Motor neuron (in vitro differentiated cells): Measurements from ENCODE around the gene WDR35. TPM values are rescaled to one million over a fixed set of nuclear protein-coding genes. Genes with fewer than 3 reads are reported as not detected.

Source experiments
- ATAC-seq, 8 experiments: fragments of 200-7000 bp; cut with Tn5 transposase; replicated peaks in 6 of 8; 2 replicates each; pipeline ENCODE4 v1.8.0; 2021; ENCODE audit warnings: mild to moderate bottlenecking in 8 of 8, moderate library complexity in 8 of 8
- H3K27ac ChIP-seq, 2 donors: fragments of 250-450 bp; sonication (Bioruptor Pico); 2 replicates each; pipeline ENCODE4 v1.9.0; 2021; ENCODE audit warnings: antibody characterized with exemption in 2 of 2, mild to moderate bottlenecking in 2 of 2, moderate library complexity in 1 of 2
- H3K4me1 ChIP-seq, 2 donors: fragments of 250-450 bp; sonication (Bioruptor Pico); replicated peaks in 1 of 2; 2 replicates each; pipeline ENCODE4 v1.6.1; 2021; ENCODE audit warnings: antibody characterized with exemption in 2 of 2, mild to moderate bottlenecking in 2 of 2, moderate library complexity in 1 of 2
- H3K4me3 ChIP-seq, 5 donors: fragments of 250-450 bp; sonication (Bioruptor Pico); 2 replicates each; pipeline ENCODE4 v1.9.0; 2021; ENCODE audit warnings: antibody characterized with exemption in 5 of 5, mild to moderate bottlenecking in 5 of 5, moderate library complexity in 4 of 5
- WGBS, 10 experiments: fragments of 450-650 bp; shearing (Covaris generic); methylation state at CpG; one replicate each; pipeline ENCODE4 v1.0.0; 2022; 5-methylcytosine and 5-hydroxymethylcytosine counted together
- in situ Hi-C, 9 experiments: fragments of 400-800 bp; cut with MboI; loops; one replicate each; pipeline ENCODE4 v1.15.0; 2021; ENCODE audit warnings: low sequenced_read_pairs in 9 of 9, low pct_unique_long_range_greater_than_20kb in 2 of 9; ENCODE audit not compliant: unreplicated experiment in 9 of 9
- total RNA-seq, 8 experiments: library from RNA; unstranded; fragments of 300-600 nt; gene quantifications; 2 replicates each; pipeline versions ENCODE4 v1.2.3 to v1.2.4, GENCODE V29; 2022

The WDR35 gene
- total RNA-seq, 8 experiments from 2014 or later: 6.5 to 28.9 (median 12.9) TPM

GRCh38 chr2:19916385-19916950 is 73.4 kb downstream of the WDR35 start:
- WGBS, 10 experiments: 80 to 100% (median 100%) methylated on average over 1 of the region's 6 CpGs; no CpG with 5 or more reads in 6 of the 10 experiments
- in situ Hi-C loops: no loop called here
- H3K27ac ChIP-seq: no peak overlapping the region
- H3K4me1 ChIP-seq: peaks cover 0 to 7% of the 10 kb centered on the region in 2 donors
- ATAC-seq: no peak
- H3K4me3 ChIP-seq: no peak overlapping the region

- Histone ChIP-seq H3K27ac (no peak overlapping the region), H3K4me3 (no peak overlapping the region), H3K4me1 (peaks cover 0 to 7% of the 10 kb centered on the region in 2 donors)
- in situ Hi-C loops: no loop called here
- WGBS, 10 experiments: 50 to 100% (median 93%) methylated on average over 1 of the region's 1 CpG; no CpG with 5 or more reads in 2 of the 10 experiments
- ATAC-seq: no peak
These were observed 75.5 kb downstream of the WDR35 start for GRCh38 chr2:19914266-19914975.

- in situ Hi-C loops: no loop called here
- no peak overlapping the region for H3K4me3 ChIP-seq
- peak overlapping the region in 1 of 2 donors; percentile 75 for H3K27ac ChIP-seq
- H3K4me1 ChIP-seq: peaks cover 0 to 7% of the 10 kb centered on the region in 2 donors
- WGBS, 10 experiments: 56 to 97% (median 88%) methylated on average over 2 to 9 of the region's 9 CpGs; no CpG with 5 or more reads in 1 of the 10 experiments
- peak in 6 of 8 experiments; percentile 81 to 99 (median 88) for ATAC-seq
These were observed 77.9 kb downstream of the WDR35 start for GRCh38 chr2:19911808-19912509.

- in situ Hi-C loops: no loop called here
- ATAC-seq: peak in 1 of 8 experiments; percentile 1
- WGBS, 10 experiments: 0 to 14% (median 4%) methylated on average over 1 to 15 of the region's 21 CpGs
- H3K4me1 ChIP-seq: peaks cover 14 to 36% of the 10 kb centered on the region in 2 donors
- H3K4me3 ChIP-seq: peak overlapping the region; percentile 57 to 82 (median 72)
- H3K27ac ChIP-seq: peak overlapping the region; percentile 98
These were observed 87.6 kb downstream of the WDR35 start for GRCh38 chr2:19902216-19902740.

- 0 to 10% (median 0%) methylated on average over 1 to 33 of the region's 65 CpGs; no CpG with 5 or more reads in 2 of the 10 experiments for WGBS, 10 experiments
- H3K4me3 ChIP-seq: peak within 1 kb of the TSS; percentile 57 to 82 (median 72)
- peaks cover 14 to 43% of the 10 kb centered on the region in 2 donors for H3K4me1 ChIP-seq
- H3K27ac ChIP-seq: peak within 1 kb of the TSS; percentile 98
- in situ Hi-C loops: no loop called here
- peak; percentile 86 to 98 (median 96) for ATAC-seq
These were observed 88.3 kb downstream of the WDR35 start, which contains the start of gene TTC32 for GRCh38 chr2:19901442-19902215. TSS of gene TTC32 (minus strand) at chr2:19901983. CDS start at chr2:19901854, 129 bp downstream.

GRCh38 chr2:19900931-19901441 is 88.9 kb downstream of the WDR35 start:
- in situ Hi-C loops: no loop called here
- WGBS, 10 experiments: 0 to 38% (median 0%) methylated on average over 1 to 20 of the region's 26 CpGs; no CpG with 5 or more reads in 2 of the 10 experiments
- ATAC-seq: peak in 4 of 8 experiments; percentile 4 to 20 (median 18)
- Histone ChIP-seq H3K4me3 (peak overlapping the region; percentile 57 to 82 (median 72)), H3K4me1 (peaks cover 14 to 49% of the 10 kb centered on the region in 2 donors), H3K27ac (peak overlapping the region; percentile 98)

GRCh38 chr2:19899985-19900930 is 89.6 kb downstream of the WDR35 start:
- ATAC-seq: no peak
- in situ Hi-C loops: no loop called here
- Histone ChIP-seq H3K4me3 (peak overlapping the region; percentile 57 to 82 (median 72)), H3K27ac (peak overlapping the region in 1 of 2 donors; percentile 98), H3K4me1 (peaks cover 14 to 56% of the 10 kb centered on the region in 2 donors)
- 17 to 63% (median 40%) methylated on average over 3 to 11 of the region's 11 CpGs; no CpG with 5 or more reads in 1 of the 10 experiments for WGBS, 10 experiments

GRCh38 chr2:19898592-19899329 is 91.1 kb downstream of the WDR35 start:
- Histone ChIP-seq H3K4me1 (peaks cover 14 to 56% of the 10 kb centered on the region in 2 donors), H3K4me3 (no peak overlapping the region), H3K27ac (no peak overlapping the region)
- WGBS, 10 experiments: 32 to 93% (median 76%) methylated on average over 3 to 7 of the region's 7 CpGs; no CpG with 5 or more reads in 2 of the 10 experiments
- in situ Hi-C loops: no loop called here
- ATAC-seq: no peak

- 39 to 81% (median 53%) methylated on average over 2 to 4 of the region's 5 CpGs; no CpG with 5 or more reads in 1 of the 10 experiments for WGBS, 10 experiments
- Histone ChIP-seq H3K27ac (no peak overlapping the region), H3K4me3 (peak overlapping the region in 1 of 5 donors; percentile 2), H3K4me1 (peaks cover 14 to 52% of the 10 kb centered on the region in 2 donors)
- no peak for ATAC-seq
- in situ Hi-C loops: no loop called here
These were observed 92.2 kb downstream of the WDR35 start for GRCh38 chr2:19897623-19898245.

- in situ Hi-C loops: no loop called here
- Histone ChIP-seq H3K4me3 (no peak overlapping the region), H3K4me1 (peaks cover 14 to 49% of the 10 kb centered on the region in 2 donors), H3K27ac (no peak overlapping the region)
- ATAC-seq: no peak
- 42 to 95% (median 91%) methylated on average over 2 to 3 of the region's 3 CpGs; no CpG with 5 or more reads in 1 of the 10 experiments for WGBS, 10 experiments
These were observed 94.4 kb downstream of the WDR35 start for GRCh38 chr2:19895535-19895934.
